ENCODE results near the gene SEC14L2. TPM values are rescaled to one million over a fixed set of nuclear protein-coding genes. Genes with fewer than 3 reads are reported as not detected.

SEC14L2 gene
- total and polyA plus RNA-seq, 4 donors = 6.1 to 10.3 (median 8.0) TPM

DNA sequence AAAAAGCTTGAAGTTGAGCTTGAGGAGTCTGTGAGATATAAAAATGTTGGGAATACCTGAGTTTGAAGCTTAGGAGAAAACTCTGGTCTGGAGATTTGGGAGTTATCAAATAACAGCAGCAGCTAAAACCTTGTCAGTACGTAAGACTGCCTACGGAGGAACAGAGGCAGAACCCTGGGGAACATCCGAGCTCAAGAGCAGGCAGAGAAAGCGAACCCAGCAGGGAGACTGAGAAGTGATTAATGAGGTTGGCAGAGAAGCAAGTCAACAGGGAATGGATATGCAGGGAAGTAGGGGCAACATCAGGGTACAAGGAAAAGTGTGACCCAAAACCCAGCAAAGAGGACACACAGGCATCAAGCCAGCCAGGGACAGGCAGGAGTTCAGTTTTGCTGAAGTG is 16.2 kb downstream of the SEC14L2 start:
- ATAC-seq (ENCODE audit: insufficient read depth, low FRiP score) (no peak), DNase-seq (no peak)
- Histone ChIP-seq H3K9ac (ENCODE audit: insufficient read depth in 1 of 2, low read length in 2 of 2) (no peak overlapping the region), H3K9me3 (ENCODE audit: control insufficient read depth in 4 of 4, insufficient read depth in 3 of 4, low read length in 3 of 4) (peaks cover 0 to 1% (median 0%) of the 10 kb centered on the region in 4 donors), H3K4me1 (ENCODE audit: control insufficient read depth in 5 of 5, insufficient read depth in 5 of 5, low read length in 5 of 5) (no peaks in the 10 kb centered on the region), H3K4me3 (no peak overlapping the region), H3K36me3 (ENCODE audit: control insufficient read depth in 4 of 4, insufficient read depth in 4 of 4, low read length in 4 of 4) (peaks cover 8 to 30% (median 23%) of the 10 kb centered on the region in 4 donors), H3K27ac (ENCODE audit: low read depth in 1 of 2, low read length in 1 of 2) (no peak overlapping the region), H3K27me3 (ENCODE audit: control insufficient read depth in 3 of 3, insufficient read depth in 3 of 3, low read length in 2 of 3) (no peaks in the 10 kb centered on the region)
- no peak for TF ChIP-seq CTCF (IDR thresholded peaks at IDR 0.05; ENCODE audit: control extremely low read depth, extremely low read depth)
- 91 to 95% methylated on average over 4 of the region's 4 CpGs for WGBS, 2 donors

DNA sequence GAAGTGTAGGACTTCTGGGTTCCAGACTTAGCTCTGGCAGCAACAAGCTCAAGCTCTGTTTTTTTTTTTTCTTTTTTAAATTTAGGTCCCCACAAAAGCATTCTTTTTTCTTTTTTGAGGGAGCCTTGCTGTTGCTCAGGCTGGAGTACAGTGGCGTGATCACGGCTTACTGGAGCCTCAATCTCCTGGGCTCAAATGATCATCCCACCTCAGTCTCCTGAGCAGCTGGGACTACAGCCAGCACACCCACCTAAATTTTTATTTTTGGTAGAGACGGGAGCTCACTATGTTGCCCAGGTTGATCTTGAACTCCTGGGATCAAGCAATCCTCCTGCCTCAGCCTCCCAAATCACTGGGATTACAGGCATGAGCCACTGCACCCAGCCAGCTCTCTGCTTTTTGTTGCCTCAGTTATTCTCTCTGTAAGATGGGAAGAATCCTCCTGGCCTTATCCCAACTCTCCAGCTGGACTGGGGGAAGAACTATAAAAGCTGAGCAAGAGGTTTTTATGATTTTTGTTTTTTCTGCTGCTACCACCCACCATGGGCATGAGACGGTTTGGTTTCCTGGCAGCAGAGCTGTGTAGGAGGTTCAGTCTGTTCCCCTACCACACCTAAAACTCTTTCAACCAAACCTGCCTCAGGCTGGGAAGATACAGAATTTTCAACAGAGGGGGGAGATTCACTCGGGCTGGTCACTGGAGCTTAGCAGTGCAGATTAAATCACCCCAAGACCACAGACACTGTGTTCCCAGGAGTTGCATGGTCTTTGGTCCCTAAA is 17.1 kb downstream of the SEC14L2 start:
- no peak for ATAC-seq (ENCODE audit: insufficient read depth, low FRiP score)
- no peak for DNase-seq

GRCh38 chr22:30414525-30415047 is 17.8 kb downstream of the SEC14L2 start:
- no peak for ATAC-seq (ENCODE audit: insufficient read depth, low FRiP score)
- Histone ChIP-seq H3K36me3 (ENCODE audit: control insufficient read depth in 4 of 4, insufficient read depth in 4 of 4, low read length in 4 of 4) (peaks cover 8 to 24% (median 21%) of the 10 kb centered on the region in 4 donors), H3K27me3 (ENCODE audit: control insufficient read depth in 3 of 3, insufficient read depth in 3 of 3, low read length in 2 of 3) (no peaks in the 10 kb centered on the region), H3K9me3 (ENCODE audit: control insufficient read depth in 4 of 4, insufficient read depth in 3 of 4, low read length in 3 of 4) (peaks cover 0 to 1% (median 0%) of the 10 kb centered on the region in 4 donors), H3K4me1 (ENCODE audit: control insufficient read depth in 5 of 5, insufficient read depth in 5 of 5, low read length in 5 of 5) (no peaks in the 10 kb centered on the region), H3K27ac (ENCODE audit: low read depth in 1 of 2, low read length in 1 of 2) (no peak overlapping the region), H3K4me3 (no peak overlapping the region), H3K9ac (ENCODE audit: insufficient read depth in 1 of 2, low read length in 2 of 2) (no peak overlapping the region)
- DNase-seq = no peak
- 88% methylated on average over 4 of the region's 4 CpGs for WGBS, 2 donors
- TF ChIP-seq CTCF (IDR thresholded peaks at IDR 0.05; ENCODE audit: control extremely low read depth, extremely low read depth) = no peak

More for the DNA sequence above, 17.1 kb downstream of the SEC14L2 start:
- Histone ChIP-seq H3K9ac (ENCODE audit: insufficient read depth in 1 of 2, low read length in 2 of 2) (no peak overlapping the region), H3K4me1 (ENCODE audit: control insufficient read depth in 5 of 5, insufficient read depth in 5 of 5, low read length in 5 of 5) (no peaks in the 10 kb centered on the region), H3K27me3 (ENCODE audit: control insufficient read depth in 3 of 3, insufficient read depth in 3 of 3, low read length in 2 of 3) (no peaks in the 10 kb centered on the region), H3K4me3 (no peak overlapping the region), H3K9me3 (ENCODE audit: control insufficient read depth in 4 of 4, insufficient read depth in 3 of 4, low read length in 3 of 4) (peaks cover 0 to 1% (median 0%) of the 10 kb centered on the region in 4 donors), H3K27ac (ENCODE audit: low read depth in 1 of 2, low read length in 1 of 2) (no peak overlapping the region), H3K36me3 (ENCODE audit: control insufficient read depth in 4 of 4, insufficient read depth in 4 of 4, low read length in 4 of 4) (peaks cover 8 to 24% (median 21%) of the 10 kb centered on the region in 4 donors)
- 88 to 96% methylated on average over 5 of the region's 5 CpGs for WGBS, 2 donors
- TF ChIP-seq CTCF (IDR thresholded peaks at IDR 0.05; ENCODE audit: control extremely low read depth, extremely low read depth) = no peak

Measured in lung (tissue), 12 donors.